ENCODE data around the gene GMIP. TPM values are rescaled to one million over a fixed set of nuclear protein-coding genes. Genes with fewer than 3 reads are reported as not detected.

Gene GMIP
- total RNA-seq, 4 donors from 2014 or later: 10.1 to 14.4 (median 13.4) TPM

DNA sequence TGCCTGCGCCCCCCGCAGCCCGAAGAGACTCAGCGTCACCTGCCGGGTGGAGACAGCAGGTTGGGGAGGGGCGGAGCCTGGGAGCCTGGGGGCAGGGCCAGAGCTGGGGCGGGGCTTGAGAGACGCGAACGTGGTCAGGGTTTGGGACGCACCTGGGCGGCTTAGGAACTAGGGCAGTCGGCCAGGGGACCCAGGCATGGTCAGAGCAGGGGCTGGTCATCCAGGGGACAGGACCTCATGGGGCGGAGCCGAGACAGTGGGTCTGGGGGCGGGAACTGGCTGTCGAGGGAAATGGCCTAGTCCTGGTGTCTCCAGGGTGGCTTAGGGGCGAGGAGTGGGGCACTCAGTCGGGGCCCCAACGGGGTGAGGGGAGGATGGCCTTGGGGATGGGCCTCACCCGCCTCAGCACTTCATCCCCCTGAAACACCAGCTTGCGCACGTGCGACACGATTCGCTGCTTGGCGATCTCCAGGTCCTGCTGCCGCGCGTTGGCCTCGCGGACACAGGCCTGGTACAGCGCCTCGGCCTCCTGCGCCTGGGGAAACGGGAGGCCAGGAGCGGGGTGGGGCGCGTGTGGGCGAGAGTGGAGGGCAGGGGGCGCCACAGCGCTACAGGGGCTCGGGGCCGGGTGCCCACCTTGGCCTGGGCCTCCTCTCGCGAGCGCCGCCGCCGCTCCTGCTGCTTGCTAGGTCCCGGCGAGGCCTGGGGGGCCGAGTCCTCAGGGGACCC, 5.8 kb downstream of the GMIP start:
- H3K27ac ChIP-seq: no peak overlapping the region
- TF ChIP-seq POLR2A (IDR thresholded peaks at IDR 0.05) (no peak), POLR2AphosphoS5 (IDR thresholded peaks at IDR 0.05) (no peak), EP300 (IDR thresholded peaks at IDR 0.05) (no peak)
- TF ChIP-seq, protein P1, sequence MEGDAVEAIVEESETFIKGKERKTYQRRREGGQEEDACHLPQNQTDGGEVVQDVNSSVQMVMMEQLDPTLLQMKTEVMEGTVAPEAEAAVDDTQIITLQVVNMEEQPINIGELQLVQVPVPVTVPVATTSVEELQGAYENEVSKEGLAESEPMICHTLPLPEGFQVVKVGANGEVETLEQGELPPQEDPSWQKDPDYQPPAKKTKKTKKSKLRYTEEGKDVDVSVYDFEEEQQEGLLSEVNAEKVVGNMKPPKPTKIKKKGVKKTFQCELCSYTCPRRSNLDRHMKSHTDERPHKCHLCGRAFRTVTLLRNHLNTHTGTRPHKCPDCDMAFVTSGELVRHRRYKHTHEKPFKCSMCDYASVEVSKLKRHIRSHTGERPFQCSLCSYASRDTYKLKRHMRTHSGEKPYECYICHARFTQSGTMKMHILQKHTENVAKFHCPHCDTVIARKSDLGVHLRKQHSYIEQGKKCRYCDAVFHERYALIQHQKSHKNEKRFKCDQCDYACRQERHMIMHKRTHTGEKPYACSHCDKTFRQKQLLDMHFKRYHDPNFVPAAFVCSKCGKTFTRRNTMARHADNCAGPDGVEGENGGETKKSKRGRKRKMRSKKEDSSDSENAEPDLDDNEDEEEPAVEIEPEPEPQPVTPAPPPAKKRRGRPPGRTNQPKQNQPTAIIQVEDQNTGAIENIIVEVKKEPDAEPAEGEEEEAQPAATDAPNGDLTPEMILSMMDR (IDR thresholded peaks at IDR 0.05): no peak
- DNase-seq (ENCODE audit: low spot score in 2 of 2): no peak
- H3K4me3 ChIP-seq: no peak overlapping the region
- peaks cover 50% of the 10 kb centered on the region for H3K36me3 ChIP-seq
- 58% methylated on average over 17 of the region's 53 CpGs for WGBS
- H3K27me3 ChIP-seq: no peaks in the 10 kb centered on the region
- H3K9me3 ChIP-seq: no peaks in the 10 kb centered on the region
- peaks cover 8% of the 10 kb centered on the region for H3K4me1 ChIP-seq

DNA sequence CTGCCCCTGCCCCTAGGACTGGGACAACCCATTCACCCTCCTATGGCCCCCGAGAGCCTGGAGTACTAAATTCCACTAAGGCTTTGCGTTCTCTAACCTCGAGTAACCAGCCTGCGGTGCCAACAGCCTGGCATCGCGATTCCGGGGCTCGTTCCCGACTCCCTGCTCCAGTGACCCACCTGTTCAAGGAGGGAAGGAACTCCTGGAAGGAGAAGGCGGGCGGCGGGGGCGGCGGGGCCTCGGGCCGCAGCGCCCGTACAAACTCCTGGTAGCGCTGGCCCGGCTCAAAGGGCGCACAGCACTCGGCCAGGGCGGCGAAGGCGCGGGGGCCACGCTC, 6.3 kb downstream of the GMIP start:
- no peak for DNase-seq (ENCODE audit: low spot score in 2 of 2)

DNA sequence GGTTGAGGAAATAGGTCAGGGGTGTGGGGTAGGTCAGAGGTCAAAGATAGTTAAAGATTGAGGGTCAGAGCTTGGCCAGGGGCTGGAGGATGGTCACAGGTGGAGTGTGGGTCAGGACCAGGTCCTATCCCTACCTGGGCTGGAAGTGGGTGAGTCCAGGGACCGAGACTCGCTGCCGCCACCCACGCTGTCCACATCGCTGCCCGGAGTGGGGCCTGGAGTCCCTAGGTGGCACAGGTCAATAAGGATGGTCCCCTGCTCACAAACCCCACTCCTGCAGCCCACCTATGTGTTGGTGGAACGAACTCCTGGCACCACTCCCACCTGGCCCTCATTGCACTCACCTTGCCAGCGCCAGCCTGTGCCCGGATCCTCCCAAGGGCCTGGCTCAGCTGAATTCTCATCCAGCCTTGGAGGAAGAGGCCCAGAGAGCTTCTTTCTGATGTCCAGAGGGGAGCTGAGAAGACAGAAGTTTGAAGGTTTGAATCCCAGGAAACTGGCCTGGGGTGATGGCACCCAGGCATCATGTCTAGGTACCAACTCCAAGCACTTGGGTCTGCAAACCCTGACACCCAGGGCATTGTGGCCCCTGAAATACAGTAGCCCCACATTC, 6.8 kb downstream of the GMIP start:
- TF ChIP-seq, protein P1 (IDR thresholded peaks at IDR 0.05): no peak
- TF ChIP-seq POLR2A (IDR thresholded peaks at IDR 0.05): no peak
- H3K27me3 ChIP-seq: no peaks in the 10 kb centered on the region
- H3K36me3 ChIP-seq: peaks cover 50% of the 10 kb centered on the region
- no peaks in the 10 kb centered on the region for H3K4me1 ChIP-seq
- no peaks in the 10 kb centered on the region for H3K9me3 ChIP-seq
- 96% methylated on average over 6 of the region's 9 CpGs for WGBS
- H3K4me3 ChIP-seq: no peak overlapping the region
- no peak overlapping the region for H3K27ac ChIP-seq
- DNase-seq (ENCODE audit: low spot score in 2 of 2): no peak

More for the DNA sequence above, 6.3 kb downstream of the GMIP start:
- 65% methylated on average over 27 of the region's 27 CpGs for WGBS
- Histone ChIP-seq H3K9me3 (no peaks in the 10 kb centered on the region), H3K36me3 (peaks cover 50% of the 10 kb centered on the region), H3K4me3 (no peak overlapping the region), H3K27ac (no peak overlapping the region), H3K4me1 (peaks cover 2% of the 10 kb centered on the region), H3K27me3 (no peaks in the 10 kb centered on the region)
- TF ChIP-seq POLR2A (IDR thresholded peaks at IDR 0.05): no peak
- TF ChIP-seq, protein P1 (IDR thresholded peaks at IDR 0.05): no peak

DNA sequence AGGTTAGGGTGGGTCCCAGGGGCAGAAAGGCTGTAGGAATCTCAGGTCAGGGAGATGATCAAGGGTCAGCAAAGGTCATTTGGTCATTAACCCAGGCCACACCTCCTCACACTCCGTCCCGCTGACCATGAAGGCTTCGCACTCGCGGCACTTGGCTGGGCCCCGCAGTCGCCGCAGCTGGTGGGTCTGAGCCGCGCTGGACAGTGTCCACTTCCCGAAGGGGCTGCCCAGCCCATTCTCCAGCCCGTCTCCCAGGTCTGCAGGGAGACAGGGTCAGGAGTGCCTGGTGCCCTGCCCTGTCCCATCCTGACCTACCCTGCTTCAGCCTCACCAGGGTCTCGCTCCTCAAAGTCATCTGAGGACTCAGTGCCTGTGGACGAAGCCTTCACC, 8.1 kb downstream of the GMIP start:
- DNase-seq (ENCODE audit: low spot score in 2 of 2): no peak
- no peaks in the 10 kb centered on the region for H3K27me3 ChIP-seq
- no peaks in the 10 kb centered on the region for H3K9me3 ChIP-seq
- TF ChIP-seq, protein P1 (IDR thresholded peaks at IDR 0.05): no peak
- TF ChIP-seq POLR2A (IDR thresholded peaks at IDR 0.05) (no peak), POLR2AphosphoS5 (IDR thresholded peaks at IDR 0.05) (no peak), EP300 (IDR thresholded peaks at IDR 0.05) (no peak)
- no peak overlapping the region for H3K27ac ChIP-seq
- no peak overlapping the region for H3K4me3 ChIP-seq
- H3K36me3 ChIP-seq: peaks cover 54% of the 10 kb centered on the region
- no peaks in the 10 kb centered on the region for H3K4me1 ChIP-seq
- 96% methylated on average over 12 of the region's 14 CpGs for WGBS

DNA sequence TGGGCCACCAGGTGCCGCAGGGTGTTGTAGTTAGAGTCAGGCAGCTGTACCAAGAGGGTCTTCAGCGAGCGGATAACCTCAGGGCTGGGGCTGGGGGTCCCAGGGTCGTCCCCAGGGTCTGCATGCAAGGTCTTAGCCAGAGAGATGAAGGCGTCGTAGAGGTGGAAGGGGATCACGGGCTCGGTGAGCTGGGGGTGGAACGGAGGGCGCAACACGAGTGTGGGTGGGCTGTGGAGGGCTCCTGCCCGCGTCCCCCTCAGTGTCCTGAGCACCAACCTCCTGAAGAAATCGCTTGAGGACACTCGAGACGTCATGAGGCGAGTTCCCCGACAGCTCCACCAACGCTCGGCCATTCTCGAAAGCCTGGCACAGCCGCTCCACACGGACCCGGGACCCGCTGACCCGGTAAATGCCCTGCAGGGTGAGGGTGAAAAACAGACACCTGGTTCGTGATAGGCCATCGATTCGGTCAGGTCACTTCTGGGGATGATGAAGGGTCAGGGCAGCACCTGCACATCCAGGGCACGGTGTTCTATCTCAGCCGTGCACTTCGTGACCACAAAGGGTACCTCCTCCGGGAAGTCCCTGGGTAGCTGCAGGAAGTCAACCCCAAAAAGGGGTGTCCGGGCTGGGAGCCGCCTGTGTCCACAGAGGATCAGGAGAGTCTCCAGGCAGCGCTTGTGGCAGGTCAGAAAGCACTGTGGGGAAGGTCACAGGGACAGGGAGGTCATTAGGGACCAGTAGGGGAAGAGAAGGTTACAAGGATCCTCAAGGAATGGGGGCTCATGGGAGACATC, 8.7 kb downstream of the GMIP start:
- no peak overlapping the region for H3K27ac ChIP-seq
- TF ChIP-seq, protein P1 (IDR thresholded peaks at IDR 0.05): no peak
- no peak overlapping the region for H3K4me3 ChIP-seq
- no peak for DNase-seq (ENCODE audit: low spot score in 2 of 2)
- peaks cover 52% of the 10 kb centered on the region for H3K36me3 ChIP-seq
- H3K4me1 ChIP-seq: no peaks in the 10 kb centered on the region
- H3K27me3 ChIP-seq: no peaks in the 10 kb centered on the region
- H3K9me3 ChIP-seq: no peaks in the 10 kb centered on the region
- 94% methylated on average over 19 of the region's 36 CpGs for WGBS
